Measurements from ENCODE around the gene MGAT3.
A peak's percentile ranks its signal among the peaks of the same experiment; 100 is the strongest.

MGAT3 gene

GRCh38 chr22:39453765-39454378 lies 2.9 kb upstream of the MGAT3 start:
- peak; percentile 70 for DNase-seq

GRCh38 chr22:39454385-39454871 lies 2.4 kb upstream of the MGAT3 start:
- no peak for DNase-seq

- no peak for DNase-seq
These were observed 365 bp downstream of the MGAT3 start for GRCh38 chr22:39457198-39457555.

- DNase-seq = peak; percentile 23
These were observed 988 bp downstream of the MGAT3 start for GRCh38 chr22:39457556-39458443.

GRCh38 chr22:39458444-39459083 lies 1.8 kb downstream of the MGAT3 start:
- DNase-seq = no peak

- no peak for DNase-seq
These were observed 2.9 kb downstream of the MGAT3 start for GRCh38 chr22:39459681-39460080.

GRCh38 chr22:39462443-39463221 lies 5.8 kb downstream of the MGAT3 start:
- peak; percentile 30 for DNase-seq

GRCh38 chr22:39463277-39463676 lies 6.5 kb downstream of the MGAT3 start:
- DNase-seq = no peak

- DNase-seq = no peak
These were observed 7.1 kb downstream of the MGAT3 start for GRCh38 chr22:39463931-39464390.

- DNase-seq = no peak
These were observed 9.6 kb downstream of the MGAT3 start for GRCh38 chr22:39466228-39467006.

- DNase-seq = no peak
These were observed 10.6 kb downstream of the MGAT3 start for GRCh38 chr22:39467390-39467895.

- DNase-seq = no peak
These were observed 11.9 kb downstream of the MGAT3 start for GRCh38 chr22:39468487-39469325.

GRCh38 chr22:39469326-39469680 lies 12.5 kb downstream of the MGAT3 start:
- DNase-seq = no peak

GRCh38 chr22:39469681-39470450 lies 13.1 kb downstream of the MGAT3 start:
- peak; percentile 79 for DNase-seq

- peak; percentile 72 for DNase-seq
These were observed 13.9 kb downstream of the MGAT3 start for GRCh38 chr22:39470451-39471291.

- peak; percentile 22 for DNase-seq
These were observed 14.7 kb downstream of the MGAT3 start for GRCh38 chr22:39471381-39472141.

GRCh38 chr22:39472570-39473556 lies 16.1 kb downstream of the MGAT3 start:
- DNase-seq = no peak
